ENCODE results near the gene SHISA5. TPM values are rescaled to one million over a fixed set of nuclear protein-coding genes. Genes with fewer than 3 reads are reported as not detected.
A peak's percentile ranks its signal among the peaks of the same experiment; 100 is the strongest.

SHISA5 gene
- total RNA-seq, 1 experiment from 2014 or later, result 137 TPM

- TF ChIP-seq PRDM15 (CRISPR knock-in tag; IDR thresholded peaks at IDR 0.05), result no peak
- TF ChIP-seq, protein P1, sequence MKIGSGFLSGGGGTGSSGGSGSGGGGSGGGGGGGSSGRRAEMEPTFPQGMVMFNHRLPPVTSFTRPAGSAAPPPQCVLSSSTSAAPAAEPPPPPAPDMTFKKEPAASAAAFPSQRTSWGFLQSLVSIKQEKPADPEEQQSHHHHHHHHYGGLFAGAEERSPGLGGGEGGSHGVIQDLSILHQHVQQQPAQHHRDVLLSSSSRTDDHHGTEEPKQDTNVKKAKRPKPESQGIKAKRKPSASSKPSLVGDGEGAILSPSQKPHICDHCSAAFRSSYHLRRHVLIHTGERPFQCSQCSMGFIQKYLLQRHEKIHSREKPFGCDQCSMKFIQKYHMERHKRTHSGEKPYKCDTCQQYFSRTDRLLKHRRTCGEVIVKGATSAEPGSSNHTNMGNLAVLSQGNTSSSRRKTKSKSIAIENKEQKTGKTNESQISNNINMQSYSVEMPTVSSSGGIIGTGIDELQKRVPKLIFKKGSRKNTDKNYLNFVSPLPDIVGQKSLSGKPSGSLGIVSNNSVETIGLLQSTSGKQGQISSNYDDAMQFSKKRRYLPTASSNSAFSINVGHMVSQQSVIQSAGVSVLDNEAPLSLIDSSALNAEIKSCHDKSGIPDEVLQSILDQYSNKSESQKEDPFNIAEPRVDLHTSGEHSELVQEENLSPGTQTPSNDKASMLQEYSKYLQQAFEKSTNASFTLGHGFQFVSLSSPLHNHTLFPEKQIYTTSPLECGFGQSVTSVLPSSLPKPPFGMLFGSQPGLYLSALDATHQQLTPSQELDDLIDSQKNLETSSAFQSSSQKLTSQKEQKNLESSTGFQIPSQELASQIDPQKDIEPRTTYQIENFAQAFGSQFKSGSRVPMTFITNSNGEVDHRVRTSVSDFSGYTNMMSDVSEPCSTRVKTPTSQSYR (CRISPR knock-in tag; IDR thresholded peaks at IDR 0.05), result no peak
Observed at GRCh38 chr3:48505968-48506504, 2.1 kb upstream of the SHISA5 start (continued).

DNA sequence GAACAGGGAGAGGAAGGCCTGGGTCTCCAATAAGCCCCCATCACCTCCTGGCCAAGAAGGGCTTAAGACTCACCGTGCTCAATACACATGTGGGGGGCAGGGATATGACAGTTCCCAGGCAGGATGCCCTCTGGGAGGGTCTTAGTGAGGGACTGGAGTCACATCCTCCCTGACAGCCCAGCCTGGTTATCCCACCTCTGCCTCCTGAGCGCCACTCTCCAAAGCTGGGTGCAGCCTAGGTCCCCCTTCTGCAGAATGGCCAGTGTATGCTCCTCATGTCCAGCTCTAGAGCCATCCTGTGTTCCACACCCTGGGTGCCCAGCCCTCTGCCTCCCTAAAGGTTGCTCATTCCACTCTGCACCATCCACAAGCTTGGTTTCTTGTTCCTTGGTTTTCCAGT is 1.2 kb upstream of the SHISA5 start:
- Mint-ChIP-seq H3K4me3 (peak overlapping the region; percentile 82), H3K36me3 (peaks cover 1% of the 10 kb centered on the region), H3K27me3 (ENCODE audit: low read depth) (no peaks in the 10 kb centered on the region; the same call in none of the 2 replicates), H3K27ac (no peak overlapping the region), H3K9me3 (no peaks in the 10 kb centered on the region), H3K4me1 (peaks cover 44% of the 10 kb centered on the region)
- ChIA-PET POLR2A (interaction anchor here (0.5 to 2.8 kb wide), 2 partner anchors 28 to 31 kb away, joined by 4 to 21 read pairs; no protein-coding TSS in a partner anchor), CTCF (interaction anchor here (0.9 to 9.1 kb wide), 5 partner anchors 31 to 131 kb away, joined by 3 to 168 read pairs (median 5); partner anchors contain the start of gene SLC26A6)
- DNase-seq (ENCODE audit: low spot score), result no peak
- ATAC-seq, result no peak
- TF ChIP-seq NFATC4 (CRISPR knock-in tag; IDR thresholded peaks at IDR 0.05) (no peak), FOXP1 (CRISPR knock-in tag; IDR thresholded peaks at IDR 0.05; ENCODE audit: borderline replicate concordance) (no peak), ELF4 (CRISPR knock-in tag; IDR thresholded peaks at IDR 0.05; ENCODE audit: low read depth) (no peak), NFE2L1 (CRISPR knock-in tag; IDR thresholded peaks at IDR 0.05) (no peak), ATF3 (CRISPR knock-in tag; conservative IDR thresholded peaks at IDR 0.05) (no peak), ZNF232 (CRISPR knock-in tag; IDR thresholded peaks at IDR 0.05) (no peak), NFYB (CRISPR knock-in tag; conservative IDR thresholded peaks at IDR 0.05; ENCODE audit: low read depth) (no peak), FOXK1 (CRISPR knock-in tag; IDR thresholded peaks at IDR 0.05) (no peak), ZNF138 (CRISPR knock-in tag; conservative IDR thresholded peaks at IDR 0.05) (no peak), RORB (CRISPR knock-in tag; IDR thresholded peaks at IDR 0.05) (no peak)
- TF ChIP-seq, protein P2, sequence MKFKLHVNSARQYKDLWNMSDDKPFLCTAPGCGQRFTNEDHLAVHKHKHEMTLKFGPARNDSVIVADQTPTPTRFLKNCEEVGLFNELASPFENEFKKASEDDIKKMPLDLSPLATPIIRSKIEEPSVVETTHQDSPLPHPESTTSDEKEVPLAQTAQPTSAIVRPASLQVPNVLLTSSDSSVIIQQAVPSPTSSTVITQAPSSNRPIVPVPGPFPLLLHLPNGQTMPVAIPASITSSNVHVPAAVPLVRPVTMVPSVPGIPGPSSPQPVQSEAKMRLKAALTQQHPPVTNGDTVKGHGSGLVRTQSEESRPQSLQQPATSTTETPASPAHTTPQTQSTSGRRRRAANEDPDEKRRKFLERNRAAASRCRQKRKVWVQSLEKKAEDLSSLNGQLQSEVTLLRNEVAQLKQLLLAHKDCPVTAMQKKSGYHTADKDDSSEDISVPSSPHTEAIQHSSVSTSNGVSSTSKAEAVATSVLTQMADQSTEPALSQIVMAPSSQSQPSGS (CRISPR knock-in tag; IDR thresholded peaks at IDR 0.05; ENCODE audit: borderline replicate concordance, low read depth), result no peak
- TF ChIP-seq, protein P3, sequence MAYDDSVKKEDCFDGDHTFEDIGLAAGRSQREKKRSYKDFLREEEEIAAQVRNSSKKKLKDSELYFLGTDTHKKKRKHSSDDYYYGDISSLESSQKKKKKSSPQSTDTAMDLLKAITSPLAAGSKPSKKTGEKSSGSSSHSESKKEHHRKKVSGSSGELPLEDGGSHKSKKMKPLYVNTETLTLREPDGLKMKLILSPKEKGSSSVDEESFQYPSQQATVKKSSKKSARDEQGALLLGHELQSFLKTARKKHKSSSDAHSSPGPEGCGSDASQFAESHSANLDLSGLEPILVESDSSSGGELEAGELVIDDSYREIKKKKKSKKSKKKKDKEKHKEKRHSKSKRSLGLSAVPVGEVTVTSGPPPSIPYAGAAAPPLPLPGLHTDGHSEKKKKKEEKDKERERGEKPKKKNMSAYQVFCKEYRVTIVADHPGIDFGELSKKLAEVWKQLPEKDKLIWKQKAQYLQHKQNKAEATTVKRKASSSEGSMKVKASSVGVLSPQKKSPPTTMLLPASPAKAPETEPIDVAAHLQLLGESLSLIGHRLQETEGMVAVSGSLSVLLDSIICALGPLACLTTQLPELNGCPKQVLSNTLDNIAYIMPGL (CRISPR knock-in tag; IDR thresholded peaks at IDR 0.05), result no peak
- TF ChIP-seq, protein P1 (CRISPR knock-in tag; IDR thresholded peaks at IDR 0.05), result no peak
- TF ChIP-seq, protein P4, sequence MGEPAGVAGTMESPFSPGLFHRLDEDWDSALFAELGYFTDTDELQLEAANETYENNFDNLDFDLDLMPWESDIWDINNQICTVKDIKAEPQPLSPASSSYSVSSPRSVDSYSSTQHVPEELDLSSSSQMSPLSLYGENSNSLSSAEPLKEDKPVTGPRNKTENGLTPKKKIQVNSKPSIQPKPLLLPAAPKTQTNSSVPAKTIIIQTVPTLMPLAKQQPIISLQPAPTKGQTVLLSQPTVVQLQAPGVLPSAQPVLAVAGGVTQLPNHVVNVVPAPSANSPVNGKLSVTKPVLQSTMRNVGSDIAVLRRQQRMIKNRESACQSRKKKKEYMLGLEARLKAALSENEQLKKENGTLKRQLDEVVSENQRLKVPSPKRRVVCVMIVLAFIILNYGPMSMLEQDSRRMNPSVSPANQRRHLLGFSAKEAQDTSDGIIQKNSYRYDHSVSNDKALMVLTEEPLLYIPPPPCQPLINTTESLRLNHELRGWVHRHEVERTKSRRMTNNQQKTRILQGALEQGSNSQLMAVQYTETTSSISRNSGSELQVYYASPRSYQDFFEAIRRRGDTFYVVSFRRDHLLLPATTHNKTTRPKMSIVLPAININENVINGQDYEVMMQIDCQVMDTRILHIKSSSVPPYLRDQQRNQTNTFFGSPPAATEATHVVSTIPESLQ (CRISPR knock-in tag; IDR thresholded peaks at IDR 0.05), result no peak
